Measurements from ENCODE around the gene ST6GAL1. TPM values are rescaled to one million over a fixed set of nuclear protein-coding genes. Genes with fewer than 3 reads are reported as not detected.
A peak's percentile ranks its signal among the peaks of the same experiment; 100 is the strongest.

Gene ST6GAL1
- total RNA-seq, 1 experiment from 2014 or later: 5.6 TPM

- peak; percentile 17 for DNase-seq
- no peaks in the 10 kb centered on the region; the same call in none of the 2 replicates for H3K9me3 ChIP-seq
These were observed 1.4 kb downstream of the ST6GAL1 start for GRCh38 chr3:186931532-186932280.

DNA sequence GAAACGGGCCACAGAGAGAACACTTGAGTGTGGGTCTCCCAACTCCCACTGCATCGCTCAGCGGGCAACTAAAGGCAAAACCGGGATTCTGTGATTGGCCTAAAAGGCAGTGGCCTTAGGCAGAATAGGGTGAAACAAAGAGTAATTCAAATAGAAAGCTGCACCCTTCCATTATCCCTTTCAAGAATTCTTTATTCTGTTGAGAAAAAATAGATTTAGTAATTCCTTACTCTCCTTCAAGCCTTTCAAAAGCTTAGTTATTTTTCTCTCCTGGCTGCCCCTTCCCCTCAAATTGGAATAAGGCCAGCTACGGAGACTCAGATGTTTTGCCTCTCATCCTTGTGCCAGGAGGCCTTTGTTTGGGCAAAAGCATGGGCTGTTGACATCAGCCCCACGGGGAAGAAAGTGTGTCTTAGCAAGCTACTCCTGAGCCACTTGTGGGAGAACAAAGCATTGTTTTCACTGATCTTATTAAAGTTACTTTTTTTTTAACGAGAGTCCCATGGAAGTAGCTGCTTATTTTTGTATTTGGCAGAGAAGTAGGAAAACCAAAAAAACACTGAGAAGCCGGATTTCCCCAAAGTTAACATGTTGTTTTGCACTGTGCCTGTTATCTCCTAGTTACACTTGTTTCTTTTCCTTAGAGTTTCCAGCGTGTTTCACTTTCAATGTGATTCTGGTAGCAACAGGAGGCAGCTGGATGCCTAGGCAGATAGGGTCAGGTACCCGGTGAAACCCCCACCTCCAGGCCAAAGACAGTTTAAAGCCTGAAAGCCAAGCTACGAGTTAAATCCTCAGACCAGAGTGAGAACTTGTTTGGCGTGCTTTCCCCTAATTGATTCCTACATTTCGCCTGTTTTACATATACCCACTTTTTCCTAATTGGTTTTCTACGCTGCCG is 2.2 kb downstream of the ST6GAL1 start:
- no peak for DNase-seq
- no peak overlapping the region for H3K4me3 ChIP-seq

More at GRCh38 chr3:186931532-186932280, 1.4 kb downstream of the ST6GAL1 start:
- no peaks in the 10 kb centered on the region for H3K27me3 ChIP-seq
- peak overlapping the region; percentile 66 for H3K4me3 ChIP-seq
- H3K36me3 ChIP-seq: no peaks in the 10 kb centered on the region

GRCh38 chr3:186933816-186934215 is 3.5 kb downstream of the ST6GAL1 start:
- DNase-seq: no peak
- H3K27me3 ChIP-seq: no peaks in the 10 kb centered on the region
- no peak overlapping the region for H3K4me3 ChIP-seq
- H3K9me3 ChIP-seq: no peaks in the 10 kb centered on the region; the same call in none of the 2 replicates
- H3K36me3 ChIP-seq: no peaks in the 10 kb centered on the region

More for the DNA sequence above, 2.2 kb downstream of the ST6GAL1 start:
- Histone ChIP-seq H3K36me3 (no peaks in the 10 kb centered on the region), H3K27me3 (no peaks in the 10 kb centered on the region), H3K9me3 (no peaks in the 10 kb centered on the region; the same call in none of the 2 replicates)

GRCh38 chr3:186935133-186935532 is 4.8 kb downstream of the ST6GAL1 start:
- Histone ChIP-seq H3K27me3 (no peaks in the 10 kb centered on the region), H3K36me3 (no peaks in the 10 kb centered on the region)
- no peak for DNase-seq

GRCh38 chr3:186937017-186937875 is 6.9 kb downstream of the ST6GAL1 start:
- Histone ChIP-seq H3K27me3 (no peaks in the 10 kb centered on the region), H3K9me3 (no peaks in the 10 kb centered on the region; the same call in none of the 2 replicates), H3K4me3 (no peak overlapping the region), H3K36me3 (no peaks in the 10 kb centered on the region)
- DNase-seq: no peak

More at GRCh38 chr3:186935133-186935532, 4.8 kb downstream of the ST6GAL1 start:
- H3K4me3 ChIP-seq: no peak overlapping the region
- no peaks in the 10 kb centered on the region; the same call in none of the 2 replicates for H3K9me3 ChIP-seq

- Histone ChIP-seq H3K36me3 (no peaks in the 10 kb centered on the region), H3K27me3 (no peaks in the 10 kb centered on the region), H3K4me3 (no peak overlapping the region), H3K9me3 (no peaks in the 10 kb centered on the region; the same call in none of the 2 replicates)
- DNase-seq: no peak
These were observed 8.4 kb downstream of the ST6GAL1 start for GRCh38 chr3:186938716-186939115.

GRCh38 chr3:186939536-186939935 is 9.2 kb downstream of the ST6GAL1 start:
- Histone ChIP-seq H3K36me3 (no peaks in the 10 kb centered on the region), H3K4me3 (no peak overlapping the region), H3K9me3 (no peaks in the 10 kb centered on the region; the same call in none of the 2 replicates), H3K27me3 (no peaks in the 10 kb centered on the region)
- no peak for DNase-seq

DNA sequence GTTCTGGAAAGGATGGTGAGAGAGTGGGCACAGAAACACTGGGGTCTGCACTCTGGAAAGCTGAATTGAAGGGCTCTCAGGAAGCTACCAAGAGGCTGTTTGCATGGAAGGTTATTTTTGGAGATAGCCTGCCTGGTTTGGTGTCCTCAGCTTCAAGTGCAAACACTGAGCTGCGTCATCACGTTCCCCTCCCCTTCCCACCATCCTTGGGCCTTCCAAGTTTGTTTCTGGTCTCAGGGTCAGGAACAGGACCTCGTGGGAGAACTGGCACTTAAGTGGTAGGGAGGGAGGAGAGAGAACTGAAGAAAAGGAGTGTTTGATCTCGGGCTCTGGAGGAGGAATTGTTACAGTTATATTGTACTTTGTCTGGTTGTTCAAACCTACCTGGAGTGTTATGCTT is 10.6 kb downstream of the ST6GAL1 start:
- H3K27me3 ChIP-seq: no peaks in the 10 kb centered on the region
- H3K4me3 ChIP-seq: no peak overlapping the region
- no peaks in the 10 kb centered on the region for H3K36me3 ChIP-seq
- DNase-seq: no peak
- no peaks in the 10 kb centered on the region for H3K9me3 ChIP-seq

DNA sequence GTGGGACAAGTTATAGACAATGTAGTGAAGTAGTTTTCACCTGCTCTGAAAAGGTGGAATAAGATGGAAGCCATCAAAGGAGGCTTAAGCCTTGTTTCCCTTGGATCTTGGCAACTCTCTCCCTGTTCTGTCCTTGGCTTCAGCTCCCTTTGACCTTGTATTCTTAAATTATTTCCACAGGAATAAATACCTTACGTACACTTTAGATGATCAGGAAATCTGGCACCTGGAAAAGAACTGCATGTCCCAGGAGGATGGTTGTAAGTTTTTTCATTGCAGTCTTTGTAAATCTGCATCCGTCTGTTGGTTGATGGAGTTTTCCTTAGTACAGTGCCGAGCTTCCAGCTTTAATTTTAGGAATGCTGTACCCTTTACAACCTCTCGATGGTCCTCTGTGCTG is 11.8 kb downstream of the ST6GAL1 start:
- H3K36me3 ChIP-seq: no peaks in the 10 kb centered on the region
- no peak overlapping the region for H3K4me3 ChIP-seq
- H3K27me3 ChIP-seq: no peaks in the 10 kb centered on the region
- no peaks in the 10 kb centered on the region for H3K9me3 ChIP-seq
- DNase-seq: no peak

DNA sequence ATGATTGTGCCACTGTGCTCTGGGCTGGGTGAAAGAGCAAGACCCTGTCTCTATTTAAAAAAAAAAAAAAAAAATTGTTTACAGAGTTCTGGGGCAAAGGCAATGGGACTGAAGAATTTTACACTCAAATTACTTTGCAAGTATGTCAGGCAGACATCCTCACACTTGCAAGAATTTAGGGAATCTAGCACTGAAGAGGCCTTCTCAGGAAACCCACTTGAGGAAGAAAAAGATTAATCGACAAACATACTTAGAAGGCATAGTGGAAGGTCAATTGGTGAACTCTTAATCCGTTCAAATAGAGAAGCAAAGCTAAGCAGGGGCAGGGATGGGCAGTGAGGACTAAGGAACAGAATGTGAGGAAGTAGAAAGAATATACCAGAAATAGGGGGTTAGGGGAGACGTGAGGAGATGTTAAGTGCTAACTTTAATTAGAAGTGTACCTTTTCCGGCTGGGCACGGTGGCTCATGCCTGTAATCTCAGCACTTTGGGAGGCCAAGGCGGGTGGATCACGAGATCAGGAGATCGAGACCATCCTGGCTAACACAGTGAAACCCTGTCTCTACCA is 15.0 kb downstream of the ST6GAL1 start:
- no peaks in the 10 kb centered on the region for H3K36me3 ChIP-seq
- H3K27me3 ChIP-seq: no peaks in the 10 kb centered on the region
- no peak for DNase-seq
- H3K4me3 ChIP-seq: no peak overlapping the region
- no peaks in the 10 kb centered on the region for H3K9me3 ChIP-seq

- no peak overlapping the region for H3K4me3 ChIP-seq
- H3K36me3 ChIP-seq: no peaks in the 10 kb centered on the region
- H3K27me3 ChIP-seq: no peaks in the 10 kb centered on the region
- H3K9me3 ChIP-seq: peaks cover 6% of the 10 kb centered on the region; the same call in 1 of the 2 replicates
- DNase-seq: no peak
These were observed 16.5 kb downstream of the ST6GAL1 start for GRCh38 chr3:186946756-186947375.

- Histone ChIP-seq H3K9me3 (peaks cover 11% of the 10 kb centered on the region; the same call in 1 of the 2 replicates), H3K4me3 (no peak overlapping the region), H3K36me3 (no peaks in the 10 kb centered on the region), H3K27me3 (no peaks in the 10 kb centered on the region)
- no peak for DNase-seq
These were observed 19.1 kb downstream of the ST6GAL1 start for GRCh38 chr3:186949281-186949982.

- no peak overlapping the region for H3K4me3 ChIP-seq
- no peaks in the 10 kb centered on the region for H3K27me3 ChIP-seq
- no peak for DNase-seq
- peaks cover 11% of the 10 kb centered on the region; the same call in 1 of the 2 replicates for H3K9me3 ChIP-seq
- H3K36me3 ChIP-seq: no peaks in the 10 kb centered on the region
These were observed 20.2 kb downstream of the ST6GAL1 start for GRCh38 chr3:186950402-186951093.

- Histone ChIP-seq H3K9me3 (peaks cover 11% of the 10 kb centered on the region; the same call in 1 of the 2 replicates), H3K36me3 (no peaks in the 10 kb centered on the region), H3K27me3 (no peaks in the 10 kb centered on the region), H3K4me3 (no peak overlapping the region)
- no peak for DNase-seq
These were observed 21.6 kb downstream of the ST6GAL1 start for GRCh38 chr3:186951640-186952552.
